ENCODE measurements around the gene NCR3LG1. TPM values are rescaled to one million over a fixed set of nuclear protein-coding genes. Genes with fewer than 3 reads are reported as not detected.

The NCR3LG1 gene
- total and polyA plus RNA-seq, 7 experiments from 2014 or later, result 0.70 to 2.9 (median 2.3) TPM; not detected in 2

GRCh38 chr11:17368551-17368950, 17.0 kb downstream of the NCR3LG1 start:
- peaks cover 39 to 57% (median 47%) of the 10 kb centered on the region in 5 donors for H3K36me3 Mint-ChIP-seq
- Histone ChIP-seq H3K36me3 (ENCODE audit: control insufficient read depth in 2 of 3, insufficient read depth in 3 of 3, low read length in 3 of 3) (peaks cover 0 to 6% (median 0%) of the 10 kb centered on the region in 3 experiments), H3K4me1 (ENCODE audit: control insufficient read depth in 2 of 2, insufficient read depth in 2 of 2, low read length in 2 of 2) (no peaks in the 10 kb centered on the region), H3K27ac (ENCODE audit: low read depth, low read length) (no peak overlapping the region), H3K4me3 (ENCODE audit: low read length) (no peak overlapping the region), H3K27me3 (ENCODE audit: control insufficient read depth in 2 of 2, insufficient read depth in 2 of 2, low read length in 2 of 2) (no peaks in the 10 kb centered on the region), H3K9me3 (ENCODE audit: control insufficient read depth in 2 of 3, low read length in 3 of 3) (peaks cover 0 to 42% (median 4%) of the 10 kb centered on the region in 3 experiments)
- peaks cover 8 to 56% (median 41%) of the 10 kb centered on the region in 11 donors for H3K9me3 Mint-ChIP-seq
- H3K4me3 Mint-ChIP-seq, result no peak overlapping the region
- intact Hi-C loops (cut with micrococcal nuclease), result no loop called here
- CTCF ChIA-PET, result no interaction called here
- DNase-seq (no peak), ATAC-seq (no peak)
- H3K4me1 Mint-ChIP-seq, result peaks cover 0 to 10% (median 0%) of the 10 kb centered on the region in 7 donors
- H3K27ac Mint-ChIP-seq, result no peak overlapping the region
- POLR2A ChIA-PET, result no interaction called here
- peaks cover 0 to 5% (median 0%) of the 10 kb centered on the region in 5 donors for H3K27me3 Mint-ChIP-seq

DNA sequence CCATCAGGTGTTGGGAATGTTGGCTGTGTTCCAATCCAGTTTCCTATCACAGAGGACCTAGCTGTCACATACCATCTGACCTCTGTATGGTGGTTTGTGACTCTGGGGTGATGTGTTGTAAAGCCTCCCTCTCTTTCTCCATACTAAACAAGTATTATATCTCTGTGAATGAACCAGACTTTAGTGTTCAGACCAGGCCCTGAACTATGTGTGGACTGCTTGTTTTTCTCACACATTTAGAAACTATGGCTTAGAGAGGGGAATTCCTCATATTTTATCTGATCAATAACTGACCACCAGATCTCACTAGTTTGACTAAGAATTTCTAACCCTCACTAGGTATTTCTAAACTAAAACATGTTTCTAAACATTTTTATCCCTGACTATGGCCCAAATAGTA, 17.5 kb downstream of the NCR3LG1 start:
- Mint-ChIP-seq H3K36me3 (peaks cover 39 to 58% (median 47%) of the 10 kb centered on the region in 5 donors), H3K27me3 (peaks cover 0 to 5% (median 0%) of the 10 kb centered on the region in 5 donors), H3K4me3 (no peak overlapping the region), H3K9me3 (peaks cover 8 to 61% (median 41%) of the 10 kb centered on the region in 11 donors), H3K27ac (no peak overlapping the region), H3K4me1 (peaks cover 0 to 10% (median 0%) of the 10 kb centered on the region in 7 donors)
- no peak for DNase-seq
- H3K36me3 ChIP-seq (ENCODE audit: control insufficient read depth in 2 of 3, insufficient read depth in 3 of 3, low read length in 3 of 3), result peaks cover 0 to 6% (median 0%) of the 10 kb centered on the region in 3 experiments
- H3K27ac ChIP-seq (ENCODE audit: low read depth, low read length), result no peak overlapping the region
- intact Hi-C loops (cut with micrococcal nuclease), result no loop called here
- ChIA-PET CTCF (no interaction called here), POLR2A (no interaction called here)
- peaks cover 0 to 45% (median 4%) of the 10 kb centered on the region in 3 experiments for H3K9me3 ChIP-seq (ENCODE audit: control insufficient read depth in 2 of 3, low read length in 3 of 3)
- H3K4me3 ChIP-seq (ENCODE audit: low read length), result no peak overlapping the region
- no peaks in the 10 kb centered on the region for H3K27me3 ChIP-seq (ENCODE audit: control insufficient read depth in 2 of 2, insufficient read depth in 2 of 2, low read length in 2 of 2)
- no peak for ATAC-seq
- no peaks in the 10 kb centered on the region for H3K4me1 ChIP-seq (ENCODE audit: control insufficient read depth in 2 of 2, insufficient read depth in 2 of 2, low read length in 2 of 2)

DNA sequence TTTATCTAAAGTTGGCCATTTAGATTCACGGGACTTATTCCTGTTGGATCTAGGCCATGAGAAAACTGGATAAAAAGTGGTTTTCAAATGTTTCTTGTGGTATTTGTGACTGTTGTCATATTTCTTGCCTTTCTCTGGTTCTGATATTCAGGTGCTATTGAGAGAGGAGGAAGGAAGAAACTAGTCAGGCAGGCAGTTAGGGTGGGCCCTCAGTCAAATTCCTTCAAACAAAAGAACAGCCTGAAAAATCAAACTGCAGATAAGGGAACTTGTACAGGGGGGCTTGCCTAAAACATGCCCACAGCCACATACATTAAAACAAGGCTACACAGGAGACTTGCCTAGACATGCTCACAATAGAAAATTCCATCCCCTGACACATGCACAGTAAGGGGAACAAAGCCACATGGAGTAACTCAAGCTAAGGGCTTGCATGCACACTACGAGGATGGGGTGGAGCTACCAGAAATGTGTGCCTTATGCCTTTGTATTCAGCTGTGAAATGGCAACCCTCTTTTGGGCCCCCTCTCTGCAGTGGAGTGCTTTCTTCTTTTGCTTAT, 18.2 kb downstream of the NCR3LG1 start:
- Mint-ChIP-seq H3K4me1 (peaks cover 0 to 10% (median 0%) of the 10 kb centered on the region in 7 donors), H3K9me3 (peaks cover 8 to 66% (median 43%) of the 10 kb centered on the region in 11 donors), H3K36me3 (peaks cover 39 to 58% (median 52%) of the 10 kb centered on the region in 5 donors), H3K27me3 (peaks cover 0 to 5% (median 0%) of the 10 kb centered on the region in 5 donors), H3K4me3 (no peak overlapping the region), H3K27ac (no peak overlapping the region)
- H3K36me3 ChIP-seq (ENCODE audit: control insufficient read depth in 2 of 3, insufficient read depth in 3 of 3, low read length in 3 of 3), result peaks cover 0 to 6% (median 0%) of the 10 kb centered on the region in 3 experiments
- CTCF ChIA-PET, result no interaction called here
- H3K27me3 ChIP-seq (ENCODE audit: control insufficient read depth in 2 of 2, insufficient read depth in 2 of 2, low read length in 2 of 2), result no peaks in the 10 kb centered on the region
- H3K4me3 ChIP-seq (ENCODE audit: low read length), result no peak overlapping the region
- no peak overlapping the region for H3K27ac ChIP-seq (ENCODE audit: low read depth, low read length)
- no peaks in the 10 kb centered on the region for H3K4me1 ChIP-seq (ENCODE audit: control insufficient read depth in 2 of 2, insufficient read depth in 2 of 2, low read length in 2 of 2)
- DNase-seq, result no peak
- ATAC-seq, result no peak
- intact Hi-C loops (cut with micrococcal nuclease), result no loop called here
- POLR2A ChIA-PET, result no interaction called here
- peaks cover 0 to 45% (median 4%) of the 10 kb centered on the region in 3 experiments for H3K9me3 ChIP-seq (ENCODE audit: control insufficient read depth in 2 of 3, low read length in 3 of 3)

DNA sequence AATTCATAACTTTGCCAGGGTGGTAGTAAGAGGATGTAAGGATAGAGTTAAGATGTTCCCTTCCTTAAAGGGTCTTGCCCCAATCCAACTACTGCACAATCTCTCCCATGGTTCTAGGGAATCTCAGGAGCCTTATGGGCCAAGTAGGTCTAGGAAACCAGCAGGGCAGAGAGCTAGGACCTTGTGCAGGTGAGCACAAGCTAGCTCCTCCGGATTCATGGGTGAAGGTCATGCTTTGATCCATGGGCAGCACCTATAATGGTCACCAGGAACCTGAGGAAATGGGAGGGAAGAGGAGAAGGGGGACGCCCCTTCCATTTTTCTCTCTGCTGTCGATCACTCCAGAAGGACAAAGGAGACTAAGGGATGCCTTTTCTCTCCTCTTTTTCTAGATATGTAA, 20.0 kb downstream of the NCR3LG1 start:
- H3K27ac Mint-ChIP-seq, result no peak overlapping the region
- Histone ChIP-seq H3K36me3 (ENCODE audit: control insufficient read depth in 2 of 3, insufficient read depth in 3 of 3, low read length in 3 of 3) (peaks cover 0 to 6% (median 0%) of the 10 kb centered on the region in 3 experiments), H3K27me3 (ENCODE audit: control insufficient read depth in 2 of 2, insufficient read depth in 2 of 2, low read length in 2 of 2) (no peaks in the 10 kb centered on the region), H3K4me3 (ENCODE audit: low read length) (no peak overlapping the region), H3K27ac (ENCODE audit: low read depth, low read length) (no peak overlapping the region), H3K9me3 (ENCODE audit: control insufficient read depth in 2 of 3, low read length in 3 of 3) (peaks cover 0 to 45% (median 4%) of the 10 kb centered on the region in 3 experiments), H3K4me1 (ENCODE audit: control insufficient read depth in 2 of 2, insufficient read depth in 2 of 2, low read length in 2 of 2) (no peaks in the 10 kb centered on the region)
- peaks cover 39 to 58% (median 51%) of the 10 kb centered on the region in 5 donors for H3K36me3 Mint-ChIP-seq
- H3K4me1 Mint-ChIP-seq, result peaks cover 0 to 10% (median 0%) of the 10 kb centered on the region in 7 donors
- no peak overlapping the region for H3K4me3 Mint-ChIP-seq
- peaks cover 8 to 66% (median 44%) of the 10 kb centered on the region in 11 donors for H3K9me3 Mint-ChIP-seq
- CTCF ChIA-PET, result no interaction called here
- POLR2A ChIA-PET, result no interaction called here
- no peak for ATAC-seq
- intact Hi-C loops (cut with micrococcal nuclease), result no loop called here
- H3K27me3 Mint-ChIP-seq, result no peaks in the 10 kb centered on the region
- no peak for DNase-seq

DNA sequence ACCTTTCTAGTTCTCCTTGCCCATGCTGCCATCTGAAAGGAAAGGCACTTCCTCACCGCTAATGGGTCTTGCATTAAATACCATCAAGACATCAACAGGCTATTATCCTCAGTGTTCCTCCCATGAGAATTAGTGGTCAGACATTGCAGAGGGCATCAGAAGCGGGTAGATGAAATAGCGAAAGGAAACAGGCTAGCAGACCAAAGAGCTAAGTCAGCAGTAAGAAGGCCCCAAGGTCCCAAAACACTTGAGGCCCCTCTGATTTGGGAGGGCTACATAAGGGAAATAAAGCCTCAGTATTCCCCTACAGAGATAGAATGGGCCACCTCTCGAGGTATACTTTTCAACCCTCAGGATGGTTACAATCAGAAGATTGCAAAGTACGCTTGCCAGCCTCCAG, 23.9 kb downstream of the NCR3LG1 start:
- Histone ChIP-seq H3K27me3 (ENCODE audit: control insufficient read depth in 2 of 2, insufficient read depth in 2 of 2, low read length in 2 of 2) (no peaks in the 10 kb centered on the region), H3K9me3 (ENCODE audit: control insufficient read depth in 2 of 3, low read length in 3 of 3) (peaks cover 0 to 33% (median 4%) of the 10 kb centered on the region in 3 experiments), H3K36me3 (ENCODE audit: control insufficient read depth in 2 of 3, insufficient read depth in 3 of 3, low read length in 3 of 3) (no peaks in the 10 kb centered on the region), H3K27ac (ENCODE audit: low read depth, low read length) (no peak overlapping the region), H3K4me1 (ENCODE audit: control insufficient read depth in 2 of 2, insufficient read depth in 2 of 2, low read length in 2 of 2) (no peaks in the 10 kb centered on the region), H3K4me3 (ENCODE audit: low read length) (no peak overlapping the region)
- H3K36me3 Mint-ChIP-seq, result peaks cover 22 to 31% (median 25%) of the 10 kb centered on the region in 5 donors
- no peak for ATAC-seq
- intact Hi-C loops (cut with micrococcal nuclease), result no loop called here
- peaks cover 0 to 3% (median 0%) of the 10 kb centered on the region in 5 donors for H3K27me3 Mint-ChIP-seq
- POLR2A ChIA-PET, result no interaction called here
- no peak overlapping the region for H3K4me3 Mint-ChIP-seq
- no peak overlapping the region for H3K27ac Mint-ChIP-seq
- H3K9me3 Mint-ChIP-seq, result peaks cover 8 to 41% (median 26%) of the 10 kb centered on the region in 11 donors
- H3K4me1 Mint-ChIP-seq, result no peaks in the 10 kb centered on the region
- no peak for DNase-seq
- CTCF ChIA-PET, result interaction anchor here (1.4 kb wide), 1 partner anchor 8 kb away, joined by 8 read pairs; no protein-coding TSS in a partner anchor

- no peaks in the 10 kb centered on the region for H3K27me3 ChIP-seq (ENCODE audit: control insufficient read depth in 2 of 2, insufficient read depth in 2 of 2, low read length in 2 of 2)
- POLR2A ChIA-PET, result no interaction called here
- DNase-seq (no peak), ATAC-seq (no peak)
- H3K4me1 ChIP-seq (ENCODE audit: control insufficient read depth in 2 of 2, insufficient read depth in 2 of 2, low read length in 2 of 2), result no peaks in the 10 kb centered on the region
- H3K27me3 Mint-ChIP-seq, result peaks cover 0 to 5% (median 0%) of the 10 kb centered on the region in 5 donors
- H3K9me3 Mint-ChIP-seq, result peaks cover 0 to 31% (median 16%) of the 10 kb centered on the region in 11 donors
- no peak overlapping the region for H3K4me3 Mint-ChIP-seq
- no peaks in the 10 kb centered on the region for H3K36me3 ChIP-seq (ENCODE audit: control insufficient read depth in 2 of 3, insufficient read depth in 3 of 3, low read length in 3 of 3)
- H3K36me3 Mint-ChIP-seq, result peaks cover 13 to 22% (median 16%) of the 10 kb centered on the region in 5 donors
- peaks cover 0 to 23% (median under 1%) of the 10 kb centered on the region in 3 experiments for H3K9me3 ChIP-seq (ENCODE audit: control insufficient read depth in 2 of 3, low read length in 3 of 3)
- no peak overlapping the region for H3K27ac Mint-ChIP-seq
- no peak overlapping the region for H3K27ac ChIP-seq (ENCODE audit: low read depth, low read length)
- CTCF ChIA-PET, result no interaction called here
- H3K4me3 ChIP-seq (ENCODE audit: low read length), result no peak overlapping the region
- intact Hi-C loops (cut with micrococcal nuclease), result no loop called here
- H3K4me1 Mint-ChIP-seq, result no peaks in the 10 kb centered on the region
Observed at GRCh38 chr11:17376493-17376892, 24.9 kb downstream of the NCR3LG1 start.

GRCh38 chr11:17378655-17379054, 27.1 kb downstream of the NCR3LG1 start:
- Histone ChIP-seq H3K27ac (ENCODE audit: low read depth, low read length) (no peak overlapping the region), H3K4me1 (ENCODE audit: control insufficient read depth in 2 of 2, insufficient read depth in 2 of 2, low read length in 2 of 2) (no peaks in the 10 kb centered on the region), H3K4me3 (ENCODE audit: low read length) (no peak overlapping the region), H3K9me3 (ENCODE audit: control insufficient read depth in 2 of 3, low read length in 3 of 3) (peaks cover 0 to 2% (median 0%) of the 10 kb centered on the region in 3 experiments), H3K27me3 (ENCODE audit: control insufficient read depth in 2 of 2, insufficient read depth in 2 of 2, low read length in 2 of 2) (no peaks in the 10 kb centered on the region), H3K36me3 (ENCODE audit: control insufficient read depth in 2 of 3, insufficient read depth in 3 of 3, low read length in 3 of 3) (no peaks in the 10 kb centered on the region)
- Mint-ChIP-seq H3K27me3 (peaks cover 0 to 5% (median 0%) of the 10 kb centered on the region in 5 donors), H3K4me3 (no peak overlapping the region), H3K4me1 (peaks cover 0 to 3% (median 0%) of the 10 kb centered on the region in 7 donors), H3K9me3 (peaks cover 0 to 10% (median 0%) of the 10 kb centered on the region in 11 donors), H3K36me3 (peaks cover 0 to 9% (median 3%) of the 10 kb centered on the region in 5 donors), H3K27ac (no peak overlapping the region)
- ChIA-PET POLR2A (no interaction called here), CTCF (interaction anchor here (0.9 to 1.5 kb wide), 2 partner anchors 11 to 126 kb away, joined by 4 read pairs; no protein-coding TSS in a partner anchor)
- intact Hi-C loops (cut with micrococcal nuclease), result no loop called here
- DNase-seq, result no peak
- ATAC-seq, result no peak

Data from naive thymus-derived CD4-positive, alpha-beta T cell (primary cell).